H9 (cell line): Measurements from ENCODE around the gene CAMTA1. TPM values are rescaled to one million over a fixed set of nuclear protein-coding genes. Genes with fewer than 3 reads are reported as not detected.

Source experiments
- DNase-seq: peaks from one replicate; pipeline ENCODE4 v3.0.0-alpha.2; 2017
- H2AFZ ChIP-seq: one replicate; pipeline ENCODE4 v1.6.1; 2013; ENCODE audit warnings: mild to moderate bottlenecking, low read length, control low read depth, moderate library complexity
- H2AK5ac ChIP-seq: 2 replicates; pipeline ENCODE4 v1.6.1; 2013; ENCODE audit warnings: low read length, control low read depth, mixed read lengths; ENCODE audit not compliant: insufficient read length
- H2BK120ac ChIP-seq: one replicate; pipeline ENCODE4 v1.6.1; 2013; ENCODE audit warnings: low read depth, mild to moderate bottlenecking, low read length, control low read depth, inconsistent platforms; ENCODE audit not compliant: poor library complexity, severe bottlenecking
- H2BK12ac ChIP-seq: 2 replicates; pipeline ENCODE4 v1.6.1; 2013; ENCODE audit warnings: low read length, control low read depth, mixed read lengths, low read depth; ENCODE audit not compliant: insufficient read length
- H2BK15ac ChIP-seq: 2 replicates; pipeline ENCODE4 v1.6.1; 2013; ENCODE audit warnings: low read depth, low read length, control low read depth
- H2BK20ac ChIP-seq: one replicate; pipeline ENCODE4 v1.6.1; 2013; ENCODE audit warnings: low read depth, mild to moderate bottlenecking, low read length, control low read depth, inconsistent platforms; ENCODE audit not compliant: poor library complexity, severe bottlenecking
- H2BK5ac ChIP-seq: 2 replicates; pipeline ENCODE4 v1.6.1; 2013; ENCODE audit warnings: low read length, control low read depth, mixed read lengths; ENCODE audit not compliant: insufficient read length
- H3K14ac ChIP-seq: 2 replicates; pipeline ENCODE4 v1.6.1; 2013; ENCODE audit warnings: low read length, control low read depth; ENCODE audit not compliant: insufficient read depth
- H3K18ac ChIP-seq: 2 replicates; pipeline ENCODE4 v1.6.1; 2013; ENCODE audit warnings: low read depth, mild to moderate bottlenecking, mixed read lengths, low read length, control low read depth; ENCODE audit not compliant: insufficient read length
- H3K23ac ChIP-seq: 2 replicates; pipeline ENCODE4 v1.6.1; 2013; ENCODE audit warnings: low read length, control low read depth, mixed read lengths, low read depth; ENCODE audit not compliant: insufficient read length
- H3K23me2 ChIP-seq: 2 replicates; pipeline ENCODE4 v1.6.1; 2013; ENCODE audit warnings: low read depth, mild to moderate bottlenecking, mixed read lengths, low read length, control low read depth; ENCODE audit not compliant: insufficient read length, poor library complexity, severe bottlenecking
- H3K27ac ChIP-seq: 2 replicates; pipeline ENCODE4 v1.5.1; 2013; ENCODE audit warnings: low read length, control low read depth, mixed read lengths, low read depth; ENCODE audit not compliant: insufficient read length
- H3K27me3 ChIP-seq: 2 replicates; pipeline ENCODE4 v1.6.1; 2013; ENCODE audit warnings: low read length, control low read depth, inconsistent platforms; ENCODE audit not compliant: insufficient read depth
- H3K4ac ChIP-seq: 2 replicates; pipeline ENCODE4 v1.6.1; 2013; ENCODE audit warnings: low read depth, mild to moderate bottlenecking, control low read depth, inconsistent platforms, low read length, moderate library complexity
- H3K4me1 ChIP-seq: 2 replicates; pipeline ENCODE4 v1.6.1; 2013; ENCODE audit warnings: low read length, control low read depth, inconsistent platforms; ENCODE audit not compliant: insufficient read depth
- H3K4me2 ChIP-seq: 2 replicates; pipeline ENCODE4 v1.6.1; 2013; ENCODE audit warnings: low read length, control low read depth, mixed read lengths; ENCODE audit not compliant: insufficient read length, insufficient read depth
- H3K56ac ChIP-seq: 2 replicates; pipeline ENCODE4 v1.6.1; 2013; ENCODE audit warnings: low read depth, mild to moderate bottlenecking, mixed read lengths, low read length, control low read depth; ENCODE audit not compliant: insufficient read length
- H3K79me1 ChIP-seq: 2 replicates; pipeline ENCODE4 v1.6.1; 2013; ENCODE audit warnings: low read depth, mild to moderate bottlenecking, moderate library complexity, low read length, control low read depth, inconsistent platforms; ENCODE audit not compliant: insufficient read depth, poor library complexity, severe bottlenecking
- H3K79me2 ChIP-seq: 2 replicates; pipeline ENCODE4 v1.6.1; 2013; ENCODE audit warnings: low read length, control low read depth, inconsistent platforms; ENCODE audit not compliant: insufficient read depth
- H3K9ac ChIP-seq: 2 replicates; pipeline ENCODE4 v1.6.1; 2013; ENCODE audit warnings: low read length, control low read depth, mixed read lengths; ENCODE audit not compliant: insufficient read length; ENCODE audit errors: extremely low read depth
- H3K9me3 ChIP-seq: one replicate; pipeline ENCODE4 v1.6.1; 2013; ENCODE audit warnings: low read depth, low read length, inconsistent platforms; ENCODE audit not compliant: control insufficient read depth
- H3T11ph ChIP-seq: one replicate; pipeline ENCODE4 v1.6.1; 2013; ENCODE audit warnings: mild to moderate bottlenecking, low read length, control low read depth, inconsistent platforms
- H4K20me1 ChIP-seq: one replicate; pipeline ENCODE4 v1.6.1; 2013; ENCODE audit not compliant: control insufficient read depth, insufficient read length, insufficient read depth
- H4K5ac ChIP-seq: 2 replicates; pipeline ENCODE4 v1.6.1; 2013; ENCODE audit warnings: low read depth, mild to moderate bottlenecking, mixed read lengths, low read length, control low read depth; ENCODE audit not compliant: insufficient read length
- H4K8ac ChIP-seq: replicated peaks from 2 replicates; pipeline ENCODE4 v1.6.1; 2013; ENCODE audit warnings: low read length, control low read depth, mixed read lengths, low read depth; ENCODE audit not compliant: insufficient read length
- H4K91ac ChIP-seq: 2 replicates; pipeline ENCODE4 v1.6.1; 2013; ENCODE audit warnings: low read depth, mild to moderate bottlenecking, moderate library complexity, mixed read lengths, low read length, control low read depth; ENCODE audit not compliant: insufficient read length
- H3K27ac Mint-ChIP-seq, 3 experiments: 2 replicates in 2 of 3; 3 replicates in 1 of 3; pipeline ENCODE4 v1.8.0; 2020 to 2021; ENCODE audit warnings: mixed read lengths in 3 of 3, mild to moderate bottlenecking in 1 of 3, moderate library complexity in 1 of 3
- H3K27me3 Mint-ChIP-seq: 2 replicates; pipeline ENCODE4 v1.8.0; 2021; ENCODE audit warnings: low read depth, mild to moderate bottlenecking, moderate library complexity, mixed read lengths
- H3K36me3 Mint-ChIP-seq, 3 experiments: 2 replicates in 2 of 3; 3 replicates in 1 of 3; pipeline ENCODE4 v1.8.0; 2020 to 2021; ENCODE audit warnings: low read depth in 3 of 3, mixed read lengths in 3 of 3; ENCODE audit not compliant: insufficient read depth in 1 of 3
- H3K4me1 Mint-ChIP-seq, 2 experiments: 2 replicates each; pipeline ENCODE4 v1.8.0; 2020; ENCODE audit warnings: mixed read lengths in 2 of 2
- H3K4me3 Mint-ChIP-seq, 2 experiments: 2 replicates in 1 of 2; 3 replicates in 1 of 2; pipeline ENCODE4 v1.8.0; 2020 to 2021; ENCODE audit warnings: mild to moderate bottlenecking in 2 of 2, mixed read lengths in 2 of 2, moderate library complexity in 1 of 2
- H3K9me3 Mint-ChIP-seq, 2 experiments: 2 replicates in 1 of 2; 3 replicates in 1 of 2; pipeline ENCODE4 v1.8.0; 2020; ENCODE audit warnings: mild to moderate bottlenecking in 2 of 2, mixed read lengths in 2 of 2, moderate library complexity in 1 of 2
- CTCF ChIP-seq: fragments of 200-600 bp; sonication (generic); conservative IDR thresholded peaks from 3 replicates; pipeline ENCODE4 v1.8.0; 2021; ENCODE audit warnings: antibody characterized with exemption, mild to moderate bottlenecking
- WGBS: extraction: QIAGEN DNeasy Blood & Tissue Kit; methylation state at CpG from one replicate; pipeline ENCODE4 v1.1.7; 2013; ENCODE audit warnings: missing lambda C conversion rate, low lambda C conversion rate, mixed read lengths; ENCODE audit not compliant: insufficient read length; ENCODE audit errors: extremely low coverage; 5-methylcytosine and 5-hydroxymethylcytosine counted together
- total RNA-seq: library from RNA; stranded (reverse); gene quantifications from 2 replicates; pipeline ENCODE4 v1.2.1, GENCODE V29; 2021

The CAMTA1 gene
- total RNA-seq, 1 experiment from 2014 or later: 115 TPM

- Histone ChIP-seq H3K79me2 (no peaks in the 10 kb centered on the region), H2BK15ac (no peak overlapping the region), H4K5ac (no peak overlapping the region), H4K8ac (no peak overlapping the region), H3K27me3 (no peaks in the 10 kb centered on the region), H2AK5ac (no peak overlapping the region), H3K9me3 (no peaks in the 10 kb centered on the region), H2BK5ac (no peak overlapping the region), H3K4me2 (no peak overlapping the region), H4K91ac (no peak overlapping the region), H3K27ac (no peak overlapping the region), H3T11ph (no peak overlapping the region), H3K4ac (no peak overlapping the region), H2BK12ac (no peak overlapping the region), H2BK120ac (no peak overlapping the region), H3K9ac (no peak overlapping the region), H4K20me1 (peaks cover 2% of the 10 kb centered on the region), H2AFZ (no peak overlapping the region), H2BK20ac (no peak overlapping the region), H3K14ac (no peak overlapping the region), H3K23me2 (no peaks in the 10 kb centered on the region), H3K18ac (no peak overlapping the region), H3K79me1 (no peaks in the 10 kb centered on the region), H3K23ac (no peak overlapping the region), H3K56ac (no peak overlapping the region), H3K4me1 (peaks cover 5% of the 10 kb centered on the region; the same call in 1 of the 2 replicates)
- TF ChIP-seq CTCF: no peak
- Mint-ChIP-seq H3K36me3 (peaks cover 5 to 14% (median 6%) of the 10 kb centered on the region in 3 experiments; a peak in 5 of 7 replicates), H3K4me3 (no peak overlapping the region), H3K4me1 (peaks cover 11 to 18% of the 10 kb centered on the region in 2 experiments), H3K27me3 (peaks cover 5% of the 10 kb centered on the region), H3K27ac (no peak overlapping the region), H3K9me3 (peaks cover 11 to 18% of the 10 kb centered on the region in 2 experiments)
- no CpG with 5 or more reads among the region's 3 CpGs for whole genome bisulfite sequencing
- no peak for DNase-seq
Measured at GRCh38 chr1:7177021-7177420, 391.8 kb downstream of the CAMTA1 start.
